T follicular helper cell (primary cell): Measurements from ENCODE around the gene TBX18.

Source experiments
- DNase-seq: peaks from one replicate; pipeline ENCODE4 v3.0.0-alpha.2; 2020; ENCODE audit warnings: low read depth

TBX18 gene

GRCh38 chr6:84669945-84670344 is 94.5 kb downstream of the TBX18 start:
- DNase-seq: no peak

- DNase-seq: no peak
Observed at GRCh38 chr6:84667252-84668213, 96.9 kb downstream of the TBX18 start.

- DNase-seq: no peak
Observed at GRCh38 chr6:84665401-84665800, 99.0 kb downstream of the TBX18 start.

- no peak for DNase-seq
Observed at GRCh38 chr6:84663866-84664265, 100.5 kb downstream of the TBX18 start.

GRCh38 chr6:84657486-84657885 is 106.9 kb downstream of the TBX18 start:
- no peak for DNase-seq

GRCh38 chr6:84657025-84657424 is 107.4 kb downstream of the TBX18 start:
- DNase-seq: no peak

- DNase-seq: no peak
Observed at GRCh38 chr6:84653027-84653551, 111.3 kb downstream of the TBX18 start.

GRCh38 chr6:84652356-84653026 is 111.9 kb downstream of the TBX18 start:
- no peak for DNase-seq

GRCh38 chr6:84651583-84651982 is 112.8 kb downstream of the TBX18 start:
- DNase-seq: no peak

- DNase-seq: no peak
Observed at GRCh38 chr6:84648444-84648843, 116.0 kb downstream of the TBX18 start.

GRCh38 chr6:84645563-84646266 is 118.7 kb downstream of the TBX18 start:
- no peak for DNase-seq

GRCh38 chr6:84645000-84645399 is 119.4 kb downstream of the TBX18 start:
- DNase-seq: no peak

GRCh38 chr6:84643778-84644177 is 120.6 kb downstream of the TBX18 start:
- no peak for DNase-seq

- DNase-seq: no peak
Observed at GRCh38 chr6:84641076-84641475, 123.3 kb downstream of the TBX18 start.

- no peak for DNase-seq
Observed at GRCh38 chr6:84639396-84639795, 125.0 kb downstream of the TBX18 start.

GRCh38 chr6:84638286-84638685 is 126.1 kb downstream of the TBX18 start:
- no peak for DNase-seq
